ENCODE data around the gene OLIG1. TPM values are rescaled to one million over a fixed set of nuclear protein-coding genes. Genes with fewer than 3 reads are reported as not detected.
A peak's percentile ranks its signal among the peaks of the same experiment; 100 is the strongest.

Gene OLIG1
- polyA plus RNA-seq, 3 donors = 20.0 to 51.0 (median 40.7) TPM

DNA sequence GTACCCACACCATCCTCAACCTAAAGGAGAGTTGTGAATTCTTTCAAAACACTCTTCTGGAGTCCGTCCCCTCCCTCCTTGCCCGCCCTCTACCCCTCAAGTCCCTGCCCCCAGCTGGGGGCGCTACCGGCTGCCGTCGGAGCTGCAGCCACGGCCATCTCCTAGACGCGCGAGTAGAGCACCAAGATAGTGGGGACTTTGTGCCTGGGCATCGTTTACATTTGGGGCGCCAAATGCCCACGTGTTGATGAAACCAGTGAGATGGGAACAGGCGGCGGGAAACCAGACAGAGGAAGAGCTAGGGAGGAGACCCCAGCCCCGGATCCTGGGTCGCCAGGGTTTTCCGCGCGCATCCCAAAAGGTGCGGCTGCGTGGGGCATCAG, 44.8 kb upstream of the OLIG1 start:
- no peak for DNase-seq
- H3K9me3 Mint-ChIP-seq = peaks cover 0 to 65% (median 47%) of the 10 kb centered on the region in 7 donors
- peak overlapping the region in 1 of 3 experiments; percentile 69 for H3K4me3 ChIP-seq (replicated peaks in 1 of 3; ENCODE audit: low read depth in 2 of 3, low read length in 3 of 3)
- peaks cover 5 to 29% of the 10 kb centered on the region in 2 donors for H3K9me3 ChIP-seq (replicated peaks in 1 of 2; ENCODE audit: control insufficient read depth in 1 of 2, insufficient read depth in 1 of 2, low read length in 2 of 2)
- H3K27ac ChIP-seq (ENCODE audit: low read depth in 1 of 2, low read length in 2 of 2) = no peak overlapping the region
- 6% methylated on average over 21 of the region's 22 CpGs for WGBS (ENCODE audit: insufficient coverage)
- peaks cover 44 to 49% of the 10 kb centered on the region in 2 donors for H3K36me3 Mint-ChIP-seq
- peaks cover 22% of the 10 kb centered on the region for H4K20me1 ChIP-seq (ENCODE audit: insufficient read depth, low read length)
- H3K4me1 Mint-ChIP-seq = peaks cover 84% of the 10 kb centered on the region
- H3K36me3 ChIP-seq (replicated peaks in 1 of 2; ENCODE audit: control insufficient read depth in 1 of 2, insufficient read depth in 2 of 2, low read length in 2 of 2) = no peaks in the 10 kb centered on the region
- no peak overlapping the region for H2AFZ ChIP-seq (ENCODE audit: insufficient read depth, low read depth, low read length, poor library complexity, severe bottlenecking)
- peaks cover 64 to 96% of the 10 kb centered on the region in 2 donors for H3K27me3 ChIP-seq (ENCODE audit: control insufficient read depth in 2 of 2, insufficient read depth in 2 of 2, low read length in 2 of 2)
- peaks cover 78 to 85% of the 10 kb centered on the region in 2 donors for H3K4me1 ChIP-seq (ENCODE audit: control insufficient read depth in 1 of 2, insufficient read depth in 2 of 2, low read length in 2 of 2)
- H3K4me3 Mint-ChIP-seq = peak overlapping the region; percentile 34 to 87
- H3K27ac Mint-ChIP-seq = no peak overlapping the region
- H3K27me3 Mint-ChIP-seq (ENCODE audit: low read depth in 3 of 3) = peaks cover 91 to 99% (median 94%) of the 10 kb centered on the region in 3 donors
- no peak overlapping the region for H3K9ac ChIP-seq (ENCODE audit: insufficient read depth, low read length, poor library complexity, severe bottlenecking)
- intact Hi-C loops (cut with micrococcal nuclease) = loop anchor here (5.0 to 10.0 kb wide), 2 partner anchors 47 to 170 kb away; partner anchors contain the start of gene OLIG1 (in 2 of the 2)
- H3K4me2 ChIP-seq (replicated peaks; ENCODE audit: extremely low read depth, low read length, poor library complexity, severe bottlenecking) = peak overlapping the region; percentile 66
- H3K79me2 ChIP-seq (ENCODE audit: insufficient read depth, low read length) = no peaks in the 10 kb centered on the region
- peak; percentile 24 for TF ChIP-seq CTCF (IDR thresholded peaks at IDR 0.05)

GRCh38 chr21:33025489-33026442, 44.2 kb upstream of the OLIG1 start, which contains the start of gene OLIG2:
TSS of gene OLIG2 (plus strand) at chr21:33025935. CDS start at chr21:33026863, 928 bp downstream.
- Histone ChIP-seq H3K27ac (ENCODE audit: low read depth in 1 of 2, low read length in 2 of 2) (no peak within 1 kb of the TSS), H3K79me2 (ENCODE audit: insufficient read depth, low read length) (no peaks in the 10 kb centered on the region), H3K27me3 (ENCODE audit: control insufficient read depth in 2 of 2, insufficient read depth in 2 of 2, low read length in 2 of 2) (peaks cover 61 to 96% of the 10 kb centered on the region in 2 donors), H2AFZ (ENCODE audit: insufficient read depth, low read depth, low read length, poor library complexity, severe bottlenecking) (peak within 1 kb of the TSS; percentile 55), H3K9me3 (replicated peaks in 1 of 2; ENCODE audit: control insufficient read depth in 1 of 2, insufficient read depth in 1 of 2, low read length in 2 of 2) (peaks cover 5 to 25% of the 10 kb centered on the region in 2 donors), H3K4me1 (ENCODE audit: control insufficient read depth in 1 of 2, insufficient read depth in 2 of 2, low read length in 2 of 2) (peaks cover 72 to 79% of the 10 kb centered on the region in 2 donors), H3K36me3 (replicated peaks in 1 of 2; ENCODE audit: control insufficient read depth in 1 of 2, insufficient read depth in 2 of 2, low read length in 2 of 2) (no peaks in the 10 kb centered on the region), H3K4me3 (replicated peaks in 1 of 3; ENCODE audit: low read depth in 2 of 3, low read length in 3 of 3) (peak within 1 kb of the TSS in 1 of 3 experiments; percentile 69), H3K4me2 (replicated peaks; ENCODE audit: extremely low read depth, low read length, poor library complexity, severe bottlenecking) (peak within 1 kb of the TSS; percentile 78), H3K9ac (ENCODE audit: insufficient read depth, low read length, poor library complexity, severe bottlenecking) (no peak within 1 kb of the TSS), H4K20me1 (ENCODE audit: insufficient read depth, low read length) (peaks cover 22% of the 10 kb centered on the region)
- Mint-ChIP-seq H3K9me3 (peaks cover 0 to 62% (median 45%) of the 10 kb centered on the region in 7 donors), H3K4me3 (peak within 1 kb of the TSS; percentile 75 to 87), H3K36me3 (peaks cover 46 to 49% of the 10 kb centered on the region in 2 donors), H3K4me1 (peaks cover 79% of the 10 kb centered on the region), H3K27me3 (ENCODE audit: low read depth in 3 of 3) (peaks cover 91 to 99% (median 94%) of the 10 kb centered on the region in 3 donors), H3K27ac (peak within 1 kb of the TSS; percentile 18 to 91 (median 53))
- intact Hi-C loops (cut with micrococcal nuclease) = loop anchor here (5.0 to 10.0 kb wide), 2 partner anchors 47 to 169 kb away; partner anchors contain the start of gene OLIG1 (in 2 of the 2)
- peak; percentile 60 to 71 (median 63) for DNase-seq
- TF ChIP-seq CTCF (IDR thresholded peaks at IDR 0.05) = no peak
- 2% methylated on average over 49 of the region's 59 CpGs for WGBS (ENCODE audit: insufficient coverage)
